Measurements from ENCODE around the gene SLIT1.
A peak's percentile ranks its signal among the peaks of the same experiment; 100 is the strongest.

The SLIT1 gene

GRCh38 chr10:97179731-97180362 is 5.9 kb downstream of the SLIT1 start:
- TF ChIP-seq ZNF70 (CRISPR knock-in tag; IDR thresholded peaks at IDR 0.05): no peak
- TF ChIP-seq ZC3H10 (CRISPR knock-in tag; IDR thresholded peaks at IDR 0.05): no peak
- TF ChIP-seq GLIS3 (CRISPR knock-in tag; IDR thresholded peaks at IDR 0.05): no peak
- TF ChIP-seq ISL1 (CRISPR knock-in tag; IDR thresholded peaks at IDR 0.05): no peak
- no peak for TF ChIP-seq BACH2 (CRISPR knock-in tag; IDR thresholded peaks at IDR 0.05; ENCODE audit: borderline replicate concordance)
- TF ChIP-seq ZNF8 (CRISPR knock-in tag; IDR thresholded peaks at IDR 0.05): no peak
- no peak for TF ChIP-seq ZNF565 (CRISPR knock-in tag; conservative IDR thresholded peaks at IDR 0.05; ENCODE audit: low read depth)
- TF ChIP-seq ESRRG (CRISPR knock-in tag; IDR thresholded peaks at IDR 0.05): no peak
- TF ChIP-seq CSDC2 (CRISPR knock-in tag; IDR thresholded peaks at IDR 0.05): no peak
- no peak for TF ChIP-seq ZFP3 (CRISPR knock-in tag; IDR thresholded peaks at IDR 0.05)
- no peak for TF ChIP-seq OSR1 (CRISPR knock-in tag; IDR thresholded peaks at IDR 0.05)
- TF ChIP-seq TSHZ2 (CRISPR knock-in tag; IDR thresholded peaks at IDR 0.05): no peak
- no peak for TF ChIP-seq CREB5 (CRISPR knock-in tag; IDR thresholded peaks at IDR 0.05; ENCODE audit: low read depth)
- no peak for TF ChIP-seq TOX (CRISPR knock-in tag; IDR thresholded peaks at IDR 0.05; ENCODE audit: borderline replicate concordance)
- no peak for TF ChIP-seq CSRNP3 (CRISPR knock-in tag; IDR thresholded peaks at IDR 0.05)
- no peak for TF ChIP-seq SNAI2 (CRISPR knock-in tag; IDR thresholded peaks at IDR 0.05)
- no peak for TF ChIP-seq PATZ1 (CRISPR knock-in tag; IDR thresholded peaks at IDR 0.05; ENCODE audit: borderline replicate concordance)
- peak; percentile 87 for ATAC-seq

- no peak for ATAC-seq
- no peak for TF ChIP-seq CREB5 (CRISPR knock-in tag; IDR thresholded peaks at IDR 0.05; ENCODE audit: low read depth)
- TF ChIP-seq CSRNP3 (CRISPR knock-in tag; IDR thresholded peaks at IDR 0.05): no peak
- TF ChIP-seq ZNF70 (CRISPR knock-in tag; IDR thresholded peaks at IDR 0.05): no peak
- no peak for TF ChIP-seq OSR1 (CRISPR knock-in tag; IDR thresholded peaks at IDR 0.05)
Observed at GRCh38 chr10:97179311-97179710, 6.4 kb downstream of the SLIT1 start.

GRCh38 chr10:97178074-97178473 is 7.7 kb downstream of the SLIT1 start:
- TF ChIP-seq GLIS3 (CRISPR knock-in tag; IDR thresholded peaks at IDR 0.05) (no peak), TCF4 (CRISPR knock-in tag; IDR thresholded peaks at IDR 0.05; ENCODE audit: borderline replicate concordance) (peak; percentile 76), ISL1 (CRISPR knock-in tag; IDR thresholded peaks at IDR 0.05) (peak; percentile 44; the same call in 1 of the 2 replicates), CSDC2 (CRISPR knock-in tag; IDR thresholded peaks at IDR 0.05) (no peak), ZNF565 (CRISPR knock-in tag; conservative IDR thresholded peaks at IDR 0.05; ENCODE audit: low read depth) (no peak)
- no peak for ATAC-seq
